Ovary (tissue), 9 donors: ENCODE results near the gene BNC2. TPM values are rescaled to one million over a fixed set of nuclear protein-coding genes. Genes with fewer than 3 reads are reported as not detected.

ENCODE experiments used
- DNase-seq, 5 donors: peaks; one replicate each; pipeline ENCODE4 v3.0.0-alpha.2; 2019 to 2020
- H3K27ac ChIP-seq, 2 donors: fragments of 200-600 bp; one replicate each; pipeline versions ENCODE4 v1.5.1 to v1.8.0; 2019 to 2022
- H3K27me3 ChIP-seq: fragments of 200-600 bp; one replicate; pipeline ENCODE4 v1.8.0; 2022
- H3K36me3 ChIP-seq: fragments of 200-600 bp; sonication (generic); one replicate; pipeline ENCODE4 v1.5.1; 2019
- H3K4me1 ChIP-seq: one replicate; pipeline ENCODE4 v1.8.1; 2013; ENCODE audit warnings: mild to moderate bottlenecking, moderate library complexity; ENCODE audit not compliant: insufficient read depth
- H3K4me3 ChIP-seq: fragments of 200-600 bp; sonication (generic); one replicate; pipeline ENCODE4 v1.5.1; 2017
- H3K9me3 ChIP-seq, 2 donors: fragments of 200-600 bp in 1 of 2; sonication (generic) in 1 of 2; one replicate each; pipeline versions ENCODE4 v1.5.1 to v1.8.1; 2013 to 2019; ENCODE audit warnings: mild to moderate bottlenecking in 1 of 2, moderate library complexity in 1 of 2
- EP300 ChIP-seq: sonication (generic); formaldehyde crosslinking; IDR thresholded peaks from one replicate; pipeline ENCODE4 v1.6.1; 2017; ENCODE audit warnings: antibody characterized with exemption
- POLR2A ChIP-seq: fragments of 450-650 bp; IDR thresholded peaks from one replicate; pipeline ENCODE4 v1.6.1; 2017; ENCODE audit warnings: antibody characterized with exemption, mild to moderate bottlenecking, moderate library complexity
- WGBS, 3 donors: extraction: QIAGEN DNeasy Blood & Tissue Kit in 1 of 3; methylation state at CpG; one replicate each; pipeline versions ENCODE4 v1.1.5 to v1.1.7; 2013 to 2017; 5-methylcytosine and 5-hydroxymethylcytosine counted together
- intact Hi-C, 4 donors: fragments of 100-400 bp; cut with DNase I; formaldehyde crosslinking; loops; one replicate each; pipeline versions ENCODE4 v1.11.0 to v1.15.1; 2022 to 2023
- polyA plus RNA-seq, 2 donors: library from polyadenylated mRNA; stranded (reverse); fragments of 200-250 nt in 1 of 2; fragments of 350-450 nt in 1 of 2; fragmentation: Illumina TruSeq in 1 of 2; extraction: RNeasy Lipid Tissue Mini Kit (QIAGEN cat#74804) in 1 of 2; gene quantifications; one replicate each; pipeline ENCODE4 v1.2.3, GENCODE V29; 2013 to 2014
- total RNA-seq, 7 donors: library from RNA; depleted of rRNA in 2 of 7; stranded (reverse); fragments of >200 nt in 2 of 7; fragmentation: NEBNext Ultra II Directional in 3 of 7; extraction: Animal tissue kit (Norgen Biotek cat#: 25700) in 3 of 7; gene quantifications; one replicate each; pipeline versions ENCODE4 v1.1.0 to v1.2.4, GENCODE V29; 2016 to 2023
- TF ChIP-seq, protein P1 (sequence below), 3 donors: fragments of 450-650 bp in 2 of 3; fragments of 200-600 bp in 1 of 3; IDR thresholded peaks; one replicate each; pipeline versions ENCODE4 v1.5.1 to v1.8.0; 2016 to 2022; ENCODE audit warnings: antibody characterized with exemption in 3 of 3, mild to moderate bottlenecking in 1 of 3
- donor health status: DM: no; HTN: no; CAD: no; lungs with moderate emphysema.
- donor health status: DM: no; HTN: no; CAD: no.
- donor health status: Bipolar disorder and iron deficiency.
- donor health status: DM: yes; HTN: yes; CAD: no.
- donor health status: DM: no; HTN: no; CAD: no.
- donor health status: DM: yes; HTN: yes; CAD: no.

BNC2 gene
- total and polyA plus RNA-seq, 9 donors: 17.2 to 232 (median 197) TPM

DNA sequence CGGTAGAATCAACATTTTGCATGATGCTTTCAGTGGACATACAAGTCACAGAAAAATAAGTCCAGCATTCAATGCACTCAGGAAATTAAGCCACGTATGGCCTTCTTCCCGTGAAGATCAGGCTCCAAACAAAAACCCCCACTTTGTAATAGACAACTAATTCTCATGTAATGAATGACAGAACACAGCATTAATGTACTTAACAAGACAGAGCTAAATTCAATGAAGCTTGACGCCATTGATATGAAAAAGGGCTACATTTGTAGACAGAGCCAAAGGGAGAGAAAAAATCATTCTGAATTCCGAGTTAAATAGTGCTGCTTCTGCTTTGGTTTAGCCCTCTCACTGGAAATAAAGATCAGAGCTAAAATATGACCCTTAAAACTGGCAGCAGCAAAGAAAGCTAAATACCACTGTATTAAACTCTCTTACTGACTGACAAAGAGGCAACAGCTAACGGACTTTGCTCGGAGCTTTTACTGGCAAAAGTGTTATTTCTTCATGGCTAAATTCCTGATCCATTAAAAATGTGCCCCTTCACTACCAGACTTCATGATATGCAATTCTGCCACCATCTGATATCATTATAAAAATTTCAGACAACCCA, 250.5 kb downstream of the BNC2 start:
- no peaks in the 10 kb centered on the region for H3K27me3 ChIP-seq
- H3K4me1 ChIP-seq: peaks cover 7% of the 10 kb centered on the region
- H3K27ac ChIP-seq: peak overlapping the region in 1 of 2 donors; percentile 46
- no peak for DNase-seq
- no peak overlapping the region for H3K4me3 ChIP-seq
- no peak for TF ChIP-seq EP300
- TF ChIP-seq, protein P1, sequence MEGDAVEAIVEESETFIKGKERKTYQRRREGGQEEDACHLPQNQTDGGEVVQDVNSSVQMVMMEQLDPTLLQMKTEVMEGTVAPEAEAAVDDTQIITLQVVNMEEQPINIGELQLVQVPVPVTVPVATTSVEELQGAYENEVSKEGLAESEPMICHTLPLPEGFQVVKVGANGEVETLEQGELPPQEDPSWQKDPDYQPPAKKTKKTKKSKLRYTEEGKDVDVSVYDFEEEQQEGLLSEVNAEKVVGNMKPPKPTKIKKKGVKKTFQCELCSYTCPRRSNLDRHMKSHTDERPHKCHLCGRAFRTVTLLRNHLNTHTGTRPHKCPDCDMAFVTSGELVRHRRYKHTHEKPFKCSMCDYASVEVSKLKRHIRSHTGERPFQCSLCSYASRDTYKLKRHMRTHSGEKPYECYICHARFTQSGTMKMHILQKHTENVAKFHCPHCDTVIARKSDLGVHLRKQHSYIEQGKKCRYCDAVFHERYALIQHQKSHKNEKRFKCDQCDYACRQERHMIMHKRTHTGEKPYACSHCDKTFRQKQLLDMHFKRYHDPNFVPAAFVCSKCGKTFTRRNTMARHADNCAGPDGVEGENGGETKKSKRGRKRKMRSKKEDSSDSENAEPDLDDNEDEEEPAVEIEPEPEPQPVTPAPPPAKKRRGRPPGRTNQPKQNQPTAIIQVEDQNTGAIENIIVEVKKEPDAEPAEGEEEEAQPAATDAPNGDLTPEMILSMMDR (IDR thresholded peaks at IDR 0.05): no peak
- TF ChIP-seq POLR2A: no peak
- 31 to 36% (median 35%) methylated on average over 7 of the region's 7 CpGs for WGBS, 3 donors
- H3K36me3 ChIP-seq: no peaks in the 10 kb centered on the region
- intact Hi-C loops: no loop called here
- no peaks in the 10 kb centered on the region for H3K9me3 ChIP-seq

DNA sequence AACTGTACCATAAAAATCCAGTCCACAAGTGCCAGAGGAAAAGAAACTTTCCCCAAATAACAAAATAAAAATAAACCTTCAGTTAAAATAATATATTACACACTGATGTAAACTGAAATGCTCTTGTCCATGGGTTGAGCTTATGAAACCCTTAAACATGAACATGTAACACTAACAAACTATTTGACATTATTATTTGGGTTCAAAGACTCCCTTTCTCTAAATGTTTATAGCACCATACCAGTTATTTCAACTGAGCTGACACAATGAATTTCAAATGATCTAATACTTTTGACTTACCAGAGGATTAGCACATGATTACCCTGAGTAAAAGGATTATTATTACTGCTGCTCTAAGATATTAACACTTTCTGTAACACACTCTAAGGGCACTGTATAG, 251.1 kb downstream of the BNC2 start:
- H3K4me1 ChIP-seq: peaks cover 8% of the 10 kb centered on the region
- H3K4me3 ChIP-seq: no peak overlapping the region
- intact Hi-C loops: no loop called here
- peak overlapping the region in 1 of 2 donors; percentile 4 for H3K27ac ChIP-seq
- no peaks in the 10 kb centered on the region for H3K27me3 ChIP-seq
- H3K9me3 ChIP-seq: no peaks in the 10 kb centered on the region
- TF ChIP-seq EP300: no peak
- TF ChIP-seq, protein P1 (IDR thresholded peaks at IDR 0.05): no peak
- no peak for TF ChIP-seq POLR2A
- DNase-seq: no peak
- H3K36me3 ChIP-seq: no peaks in the 10 kb centered on the region

GRCh38 chr9:16618524-16618923, 251.9 kb downstream of the BNC2 start:
- DNase-seq: no peak
- peaks cover 10% of the 10 kb centered on the region for H3K4me1 ChIP-seq
- H3K36me3 ChIP-seq: no peaks in the 10 kb centered on the region
- no peaks in the 10 kb centered on the region for H3K9me3 ChIP-seq
- no peaks in the 10 kb centered on the region for H3K27me3 ChIP-seq
- WGBS, 3 donors: 57 to 63% (median 62%) methylated on average over 3 of the region's 3 CpGs
- intact Hi-C loops: no loop called here
- TF ChIP-seq EP300 (no peak), POLR2A (no peak)
- TF ChIP-seq, protein P1 (IDR thresholded peaks at IDR 0.05): no peak
- H3K4me3 ChIP-seq: no peak overlapping the region
- H3K27ac ChIP-seq: no peak overlapping the region

DNA sequence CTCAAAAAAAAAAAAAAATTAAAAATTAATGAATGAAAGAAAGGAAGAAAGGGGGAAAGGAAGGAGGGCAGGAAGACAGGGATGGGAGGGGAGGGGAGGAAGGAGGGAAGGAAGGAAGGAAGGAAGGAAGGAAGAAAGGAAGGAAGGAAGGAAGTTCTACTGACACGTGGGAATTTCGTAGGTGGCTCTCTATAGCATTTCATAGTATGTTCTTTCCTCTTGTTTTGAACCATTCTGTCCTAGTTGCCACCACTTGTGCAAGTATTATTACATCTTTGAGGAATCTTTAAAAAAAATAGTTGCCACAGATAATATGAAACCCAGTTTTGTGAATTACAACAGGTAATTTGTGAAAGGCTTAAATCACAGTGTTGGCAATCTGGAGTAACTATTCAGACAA, 253.8 kb downstream of the BNC2 start:
- H3K27ac ChIP-seq: no peak overlapping the region
- no peaks in the 10 kb centered on the region for H3K27me3 ChIP-seq
- no peaks in the 10 kb centered on the region for H3K9me3 ChIP-seq
- intact Hi-C loops: no loop called here
- no peaks in the 10 kb centered on the region for H3K36me3 ChIP-seq
- H3K4me3 ChIP-seq: no peak overlapping the region
- DNase-seq: no peak
- no peak for TF ChIP-seq EP300
- TF ChIP-seq POLR2A: no peak
- TF ChIP-seq, protein P1 (IDR thresholded peaks at IDR 0.05): no peak
- 92 to 97% (median 94%) methylated on average over 2 of the region's 2 CpGs for WGBS, 3 donors
- H3K4me1 ChIP-seq: peaks cover 13% of the 10 kb centered on the region
